Measurements from ENCODE around the gene N4BP2.
"Not testable (repeated sequence)": the region's sequence is repeated elsewhere in the genome, so short reads cannot be mapped to it uniquely, and the experiment has no call there.

N4BP2 gene

DNA sequence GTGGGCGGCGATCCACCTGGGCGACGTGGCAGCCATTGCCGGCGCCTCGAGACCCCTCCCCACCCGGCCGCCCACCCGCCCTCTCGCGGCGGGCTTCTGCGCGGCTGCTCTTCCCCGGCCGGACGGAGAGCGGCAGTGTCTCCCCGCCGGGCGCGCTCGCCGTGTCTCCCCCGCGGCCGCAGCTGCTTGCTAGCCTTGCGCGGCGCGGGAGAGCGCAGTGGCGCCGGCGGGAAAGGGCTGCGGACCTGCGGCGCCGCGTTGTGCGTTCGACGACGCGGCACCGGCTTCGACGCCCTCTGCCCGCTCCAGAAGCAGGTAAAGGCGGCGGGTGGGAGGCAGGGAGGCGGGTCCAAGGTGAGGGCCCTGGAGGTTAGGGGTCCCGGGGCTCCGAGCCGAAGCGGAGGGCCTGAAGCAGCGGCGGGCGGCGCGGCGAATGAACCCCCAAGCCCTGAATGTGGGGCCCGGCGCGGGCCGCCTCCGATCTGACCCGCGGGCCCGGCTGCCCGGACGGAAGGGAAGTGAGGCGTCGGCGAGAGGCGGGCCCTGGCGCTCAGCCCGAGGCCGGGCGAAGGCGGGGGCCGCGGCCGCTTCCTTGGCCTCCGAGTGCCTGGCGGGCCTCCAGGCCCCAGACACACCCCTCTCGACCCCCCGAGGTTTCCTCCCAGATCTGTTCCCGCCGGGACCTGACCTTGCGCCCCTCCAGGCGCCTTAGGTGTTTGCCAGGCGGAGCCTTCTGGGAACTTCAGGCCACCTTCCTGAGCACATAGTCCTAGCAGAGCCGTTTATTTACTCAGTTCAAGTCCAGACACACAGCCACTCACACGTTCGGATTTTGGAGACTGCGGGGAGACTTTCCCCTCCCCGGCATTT is at the start of gene N4BP2:
Gene N4BP2 (plus strand): TSS at position 135 of the 870 bp plus-strand sequence. CDS start 40,491 bp downstream, outside the sequence.
- DNase-seq: peak; percentile 55

DNA sequence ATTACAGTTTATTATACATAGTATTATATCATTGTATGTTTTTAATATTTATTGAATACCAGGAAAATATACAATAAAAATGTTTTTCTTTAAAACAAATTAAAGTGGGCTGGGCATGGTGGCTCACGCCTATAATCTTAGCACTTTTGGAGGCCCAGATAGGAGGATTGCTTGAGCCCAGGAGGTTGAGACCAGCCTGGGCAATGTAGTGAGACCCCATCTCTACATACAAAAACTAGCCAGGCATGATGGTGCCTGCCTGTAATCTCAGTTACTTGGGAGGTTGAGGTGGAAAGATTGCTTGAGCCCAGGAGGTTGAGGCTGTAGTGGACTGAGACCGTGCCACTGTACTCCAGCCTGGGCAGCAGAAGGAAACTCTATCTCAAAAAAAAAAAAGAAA is 40.6 kb upstream of the N4BP2 start:
- DNase-seq: no peak

DNA sequence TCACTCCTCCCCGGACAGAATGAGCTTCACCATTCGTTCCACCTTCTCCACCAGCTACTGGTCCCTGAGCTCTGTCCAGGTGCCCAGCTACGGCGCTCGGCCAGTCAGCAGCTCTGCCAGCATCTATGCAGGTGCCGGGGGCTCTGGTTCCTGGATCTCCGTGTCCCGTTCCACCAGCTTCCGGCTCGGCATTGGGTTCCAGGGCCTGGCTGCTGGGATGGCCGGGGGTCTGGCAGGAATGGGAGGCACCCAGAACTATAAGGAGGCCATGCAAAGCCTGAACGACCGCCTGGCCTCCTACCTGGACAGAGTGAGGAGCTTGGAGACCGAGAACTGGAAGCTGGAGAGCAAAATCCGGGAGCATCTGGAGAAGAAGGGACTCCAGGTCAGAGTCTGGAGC is 36.4 kb upstream of the N4BP2 start:
- no peak for DNase-seq

DNA sequence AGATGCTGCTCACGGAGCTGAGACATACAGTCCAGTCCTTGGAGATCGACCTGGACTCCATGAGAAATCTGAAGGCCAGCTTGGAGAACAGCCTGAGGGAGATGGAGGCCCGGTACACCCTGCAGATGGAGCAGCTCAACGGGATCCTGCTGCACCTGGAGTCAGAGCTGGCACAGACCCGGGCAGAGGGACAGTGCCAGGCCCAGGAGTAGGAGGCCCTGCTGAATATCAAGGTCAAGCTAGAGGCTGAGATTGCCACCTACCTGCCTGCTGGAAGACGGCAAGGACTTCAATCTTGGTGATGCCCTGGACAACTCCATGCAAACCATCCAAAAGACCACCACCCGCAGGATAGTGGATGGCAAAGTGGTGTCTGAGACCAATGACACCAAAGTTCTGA is 35.5 kb upstream of the N4BP2 start:
- not testable (repeated sequence) for DNase-seq

DNA sequence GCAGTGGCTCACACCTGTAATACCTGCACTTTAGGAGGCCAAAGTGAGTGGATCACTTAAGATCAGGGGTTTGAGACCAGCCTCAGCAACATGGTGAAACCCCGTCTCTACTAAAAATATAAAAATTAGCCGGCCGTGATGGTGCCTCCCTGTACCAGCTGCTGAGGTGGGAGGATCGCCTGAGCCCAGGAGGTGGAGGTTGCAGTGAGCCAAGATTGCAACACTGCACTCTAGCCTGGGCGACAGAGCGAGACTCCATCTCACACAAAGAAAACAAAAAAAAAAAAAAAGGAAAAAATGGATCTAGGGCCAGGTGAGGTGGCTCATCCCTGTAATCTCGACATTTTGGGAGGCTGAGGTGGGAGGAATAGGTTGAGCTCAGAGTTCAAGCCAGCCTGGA is 32.6 kb upstream of the N4BP2 start:
- not testable (repeated sequence) for DNase-seq

DNA sequence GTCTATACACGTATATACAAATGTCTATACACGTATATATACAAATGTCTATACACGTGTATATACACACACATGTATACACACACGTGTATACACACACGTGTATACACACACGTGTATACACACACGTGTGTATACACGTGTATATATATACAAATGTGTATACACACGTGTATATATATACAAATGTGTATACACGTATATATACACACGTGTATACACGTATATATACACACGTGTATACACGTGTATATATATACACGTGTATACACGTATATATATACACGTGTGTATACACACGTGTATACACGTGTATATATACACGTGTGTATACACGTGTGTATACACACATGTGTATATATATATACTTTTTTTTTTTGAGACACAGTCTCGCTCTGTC is 23.9 kb upstream of the N4BP2 start:
- DNase-seq: no peak

DNA sequence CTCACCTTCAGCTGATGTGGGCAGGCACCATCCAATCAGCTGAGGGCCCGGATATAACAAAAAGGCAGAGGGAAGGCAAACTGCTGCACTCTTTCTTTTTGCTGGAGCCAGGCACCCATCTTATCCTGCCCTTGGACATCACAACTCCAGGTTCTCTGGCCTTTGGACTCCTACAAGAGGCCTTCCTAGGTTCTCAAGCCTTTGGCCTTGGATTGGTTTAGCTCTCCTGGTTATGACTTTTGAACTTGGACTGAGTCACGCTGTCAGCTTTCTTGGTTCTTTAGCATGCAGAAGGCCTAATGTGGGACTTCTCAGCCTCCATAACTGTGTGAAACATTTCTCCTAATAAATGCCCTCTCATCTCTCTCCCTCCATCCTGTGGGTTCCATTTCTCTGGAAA is 23.0 kb upstream of the N4BP2 start:
- DNase-seq: no peak

DNA sequence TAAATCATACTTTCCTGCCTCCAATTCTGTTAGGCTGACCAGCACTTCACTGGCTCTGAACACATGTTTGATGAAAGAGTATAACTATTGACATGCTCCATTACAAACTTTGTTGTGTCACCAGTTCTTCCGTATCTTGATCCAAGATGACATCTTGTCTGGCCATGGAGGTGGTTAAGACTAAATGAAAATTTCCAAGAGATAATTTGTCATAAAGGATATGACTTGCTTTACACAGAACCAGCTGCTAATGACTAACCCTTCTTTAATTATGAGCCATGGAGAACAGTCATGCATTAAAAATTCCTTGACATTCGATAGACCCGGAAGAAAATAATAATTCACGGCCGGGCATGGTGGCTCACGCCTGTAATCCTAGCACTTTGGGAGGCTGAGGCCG is 17.7 kb upstream of the N4BP2 start:
- DNase-seq: no peak

DNA sequence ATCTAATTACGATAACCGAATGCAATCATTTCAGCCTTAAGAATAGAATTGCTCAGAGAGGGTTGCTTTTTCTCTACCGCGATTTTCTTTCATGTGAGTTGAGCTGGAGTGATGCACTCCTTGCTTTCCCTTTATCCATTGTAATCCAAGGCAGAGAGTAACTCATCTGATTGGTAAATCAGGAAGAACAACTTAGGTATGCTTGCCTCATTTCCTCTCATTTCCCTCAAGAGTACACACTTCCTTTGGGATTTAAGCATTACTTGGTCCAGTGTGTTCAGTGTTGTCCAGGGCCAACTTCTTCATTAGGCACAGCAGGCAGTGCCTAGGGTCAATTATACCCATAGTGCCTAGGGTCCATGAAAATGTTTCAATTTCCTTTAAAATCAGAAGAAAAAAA is 15.7 kb upstream of the N4BP2 start:
- DNase-seq: no peak

DNA sequence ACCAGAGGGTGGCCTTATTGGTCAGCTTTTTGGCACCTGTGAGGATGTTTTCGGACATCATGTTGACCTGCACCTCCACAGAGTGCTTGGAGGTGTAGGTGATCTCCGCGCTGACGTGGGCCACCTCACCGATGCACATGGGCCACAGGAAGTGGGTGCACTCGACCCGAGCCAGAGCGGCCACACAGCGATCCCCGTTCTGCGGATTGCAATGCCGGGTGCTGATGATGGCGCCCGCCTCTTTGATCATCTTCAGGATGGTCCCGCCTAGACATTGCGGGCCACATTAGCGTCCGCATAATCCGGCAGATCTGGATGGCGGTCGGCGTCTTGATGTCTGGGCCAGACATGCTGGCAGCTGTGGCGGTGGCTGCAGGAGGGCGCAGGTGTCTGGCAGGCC is 12.9 kb upstream of the N4BP2 start:
- DNase-seq: no peak

DNA sequence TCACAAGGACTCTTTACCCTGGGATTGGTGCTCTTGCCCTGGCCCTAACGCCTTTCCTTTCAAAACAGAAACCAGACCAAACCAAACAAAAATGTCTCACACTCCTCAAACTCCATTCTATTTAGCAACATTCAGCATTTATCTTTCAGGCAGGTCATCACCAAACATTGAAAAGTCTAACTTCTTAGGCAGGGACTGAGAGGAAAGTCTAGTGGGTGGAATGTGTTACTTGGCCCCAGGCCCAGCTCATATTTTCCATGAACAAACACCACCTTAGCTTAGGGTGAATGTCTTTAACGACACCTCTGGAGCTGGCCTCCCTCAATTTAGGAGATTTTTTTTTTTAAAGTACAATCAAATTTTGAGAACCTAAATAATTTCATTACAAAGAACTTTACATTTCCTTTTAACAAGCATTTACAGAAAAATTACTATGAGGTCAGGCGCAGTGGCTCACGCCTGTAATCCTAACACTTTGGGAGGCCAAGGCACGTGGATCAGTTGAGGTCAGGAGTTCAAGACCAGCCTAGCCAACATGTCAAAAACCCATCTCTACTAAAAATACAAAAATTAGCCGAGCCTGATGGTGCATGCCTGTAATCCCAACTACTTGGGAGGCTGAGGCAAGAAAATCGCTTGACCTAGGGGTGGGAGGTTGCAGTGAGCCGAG is 10.2 kb upstream of the N4BP2 start:
- DNase-seq: no peak

DNA sequence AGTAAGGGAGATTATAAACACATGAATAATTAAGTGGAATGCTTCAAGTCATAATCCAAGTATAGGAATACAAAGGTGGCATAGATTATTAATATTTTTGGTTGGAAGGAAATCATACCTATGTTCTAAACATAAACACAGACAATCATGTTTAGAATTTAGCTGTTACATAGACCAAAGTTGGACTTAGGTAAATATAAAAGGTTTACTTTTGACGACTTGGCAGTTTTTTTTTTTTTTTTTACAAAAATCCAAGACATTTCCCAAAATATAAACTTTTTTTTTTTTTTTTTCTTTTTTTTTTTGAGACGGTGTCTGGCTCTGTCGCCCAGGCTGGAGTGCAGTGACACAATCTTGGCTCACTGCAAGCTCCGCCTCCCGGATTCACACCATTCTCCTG is 3.5 kb upstream of the N4BP2 start:
- no peak for DNase-seq

DNA sequence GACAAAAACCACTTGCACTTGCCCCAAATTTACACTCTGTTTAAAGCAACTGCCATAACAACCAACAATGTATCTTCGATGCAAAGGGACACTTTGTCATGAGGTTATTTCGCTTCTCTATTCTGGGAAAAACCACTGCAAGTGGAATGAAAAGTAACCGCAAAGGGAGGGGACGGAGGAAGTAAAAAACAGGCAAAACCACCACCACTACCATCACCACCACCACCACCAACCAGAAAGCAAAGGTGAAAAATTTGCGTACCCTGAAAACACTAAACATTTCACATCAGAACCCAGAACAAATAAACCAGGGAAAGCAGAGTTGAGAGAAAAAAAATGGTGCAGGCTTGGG is 1.2 kb upstream of the N4BP2 start:
- no peak for DNase-seq

DNA sequence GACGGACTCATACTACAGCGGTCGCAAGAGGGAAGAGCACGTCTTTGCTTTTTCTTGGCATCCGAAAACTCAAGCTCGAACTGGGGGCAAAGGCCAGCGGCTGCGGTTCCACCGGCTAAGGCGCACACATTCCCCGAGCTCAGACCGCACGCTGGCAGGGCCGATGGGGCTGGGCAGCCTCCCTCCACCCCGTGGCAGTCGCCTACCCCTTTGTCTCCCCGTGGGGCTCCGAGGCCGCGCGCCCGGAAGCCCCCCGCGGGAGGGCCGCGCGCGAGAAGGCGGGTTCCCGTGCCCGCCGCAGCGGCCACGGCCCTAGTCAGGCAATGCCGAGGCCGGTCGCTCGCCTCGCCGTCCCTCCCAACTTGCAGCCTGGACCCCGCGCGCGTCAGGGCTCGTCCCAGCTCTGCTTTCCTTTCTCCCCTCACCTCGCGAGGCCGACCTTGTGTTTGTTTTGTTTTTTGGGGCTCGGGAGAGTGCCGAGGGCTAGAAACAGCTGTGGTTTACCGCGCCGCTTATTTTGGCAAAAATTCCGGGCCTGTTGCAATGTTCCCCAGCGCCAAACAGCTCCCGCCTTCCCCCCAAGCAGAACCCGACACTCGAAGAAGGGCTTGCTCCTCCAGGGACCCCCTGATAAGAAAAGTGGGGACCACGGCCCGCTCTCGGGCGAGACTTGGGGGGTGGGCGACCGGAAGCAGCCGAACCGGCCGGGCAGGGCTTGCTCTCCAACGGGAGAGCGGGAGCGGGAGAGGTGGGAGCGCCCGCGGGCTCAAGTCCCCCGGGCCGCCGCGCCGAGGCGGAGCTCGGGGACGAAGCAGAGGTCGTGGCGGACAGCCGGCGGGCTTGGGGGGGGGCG is 561 bp upstream of the N4BP2 start:
- peak; percentile 55 for DNase-seq

DNA sequence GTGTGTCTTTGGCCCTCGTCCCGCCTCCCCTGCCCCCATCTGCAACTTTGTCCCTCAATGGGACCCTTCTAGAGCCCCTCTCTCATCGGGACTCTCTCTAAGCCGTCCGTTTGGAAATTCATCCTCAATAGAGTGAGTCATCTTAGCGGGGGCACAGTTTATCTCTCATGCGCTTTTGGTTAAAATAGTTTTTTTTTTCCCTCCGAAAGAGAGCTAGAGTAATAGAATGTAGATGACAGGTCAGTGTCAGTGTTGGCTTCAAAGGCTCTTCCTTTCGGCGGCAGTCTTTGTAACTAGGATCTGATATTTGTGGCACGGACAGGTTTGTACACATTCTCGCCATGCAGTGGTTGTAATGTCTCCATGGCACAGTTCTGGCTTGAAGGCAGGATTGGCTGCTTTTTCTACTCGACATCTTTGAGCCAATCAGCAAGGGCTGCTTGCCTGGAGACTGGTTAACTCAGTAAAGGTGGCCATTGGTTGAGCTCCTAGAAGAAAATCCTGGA is 989 bp downstream of the N4BP2 start:
- peak; percentile 71 for DNase-seq

DNA sequence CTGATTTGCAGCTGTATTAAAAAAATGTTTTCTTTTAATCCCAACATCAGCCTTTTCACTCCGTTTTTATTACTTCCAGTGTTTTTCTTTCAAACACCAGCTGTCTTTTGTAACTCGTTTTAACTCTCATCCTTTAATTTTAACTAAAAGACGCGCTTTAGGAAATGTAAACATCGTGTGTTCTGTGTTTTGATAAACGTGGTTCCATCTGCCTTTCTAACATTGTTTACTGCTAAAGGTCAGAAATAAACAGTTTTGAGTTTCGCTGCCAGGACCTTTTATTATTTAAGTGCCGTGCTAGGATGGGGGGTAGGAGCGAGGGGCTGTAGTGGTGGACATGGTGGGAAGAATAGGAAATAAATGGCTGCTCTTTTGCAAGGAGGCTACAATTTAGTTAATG is 1.5 kb downstream of the N4BP2 start:
- no peak for DNase-seq

DNA sequence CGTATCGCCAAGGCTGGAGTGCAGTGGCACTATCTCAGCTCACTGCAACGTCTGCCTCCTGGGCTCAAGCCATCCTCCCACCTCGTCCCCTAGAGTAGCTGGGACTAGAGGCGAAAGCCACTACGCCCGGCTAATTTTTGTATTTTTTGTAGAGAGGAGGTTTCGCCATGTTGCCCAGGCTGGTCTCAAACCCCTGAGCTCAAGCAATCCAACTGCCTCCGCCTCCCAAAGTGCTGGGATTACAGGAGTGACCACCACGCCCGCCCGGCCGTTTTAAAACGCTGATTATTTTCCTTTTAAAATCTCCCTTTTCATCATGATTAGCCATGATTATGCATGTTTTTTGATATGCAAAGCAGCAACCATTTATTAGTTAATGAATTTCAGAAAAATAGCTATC is 2.2 kb downstream of the N4BP2 start:
- no peak for DNase-seq

DNA sequence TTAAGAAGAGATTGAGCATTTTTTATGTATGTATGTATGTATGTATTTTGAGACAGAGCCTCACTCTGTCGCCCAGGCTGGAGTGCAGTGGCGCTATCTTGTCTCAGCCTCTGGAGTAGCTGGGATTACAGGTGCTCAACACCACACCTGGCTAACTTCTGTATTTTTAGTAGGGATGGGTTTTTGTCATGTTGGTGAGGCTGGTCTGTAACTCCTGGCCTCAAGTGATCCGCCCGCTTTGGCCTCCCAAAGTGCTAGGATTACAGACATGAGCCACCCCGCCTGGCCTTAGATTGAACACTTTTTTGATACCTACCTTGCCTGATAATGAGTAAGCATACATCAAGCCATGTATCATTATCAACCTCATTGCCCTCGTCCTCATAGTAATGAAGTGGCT is 2.7 kb downstream of the N4BP2 start:
- no peak for DNase-seq

DNA sequence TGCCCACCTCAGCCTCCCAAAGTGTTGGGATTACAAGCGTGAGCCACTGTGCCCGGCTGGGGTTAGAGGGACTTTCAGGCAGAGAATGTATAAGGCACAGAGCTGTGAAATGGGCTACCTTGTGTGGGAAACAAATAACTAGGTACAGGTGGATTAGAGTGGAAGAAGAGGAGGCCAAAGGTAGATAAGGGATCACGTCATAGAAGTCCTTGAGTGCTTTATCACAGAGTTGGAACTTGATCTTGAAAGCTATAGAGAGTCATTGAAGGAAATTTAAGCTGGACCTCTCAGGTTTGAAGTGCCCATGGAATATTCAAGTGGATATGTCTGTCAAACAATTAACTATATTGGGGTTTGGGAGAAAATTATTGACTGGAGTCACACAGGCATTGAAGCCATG is 8.4 kb downstream of the N4BP2 start:
- DNase-seq: no peak

DNA sequence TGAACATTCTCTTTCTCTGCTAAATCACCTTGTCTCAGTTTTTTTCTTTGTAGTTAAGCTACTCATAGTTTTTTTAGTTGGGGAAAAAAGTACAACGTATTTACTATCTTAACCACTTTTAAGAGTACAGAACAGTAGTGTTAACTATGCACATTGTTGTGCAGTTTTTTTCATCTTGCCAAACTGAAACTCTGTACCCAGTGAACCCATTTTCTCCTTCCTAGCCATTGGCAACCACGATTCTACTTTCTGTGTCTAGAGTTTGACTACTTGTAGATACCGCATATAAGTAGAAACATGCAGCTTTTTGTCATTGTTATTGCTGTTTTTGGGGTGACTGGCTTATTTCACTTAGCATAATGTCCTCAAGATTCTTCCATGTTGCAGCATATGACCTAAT is 10.0 kb downstream of the N4BP2 start:
- no peak for DNase-seq

DNA sequence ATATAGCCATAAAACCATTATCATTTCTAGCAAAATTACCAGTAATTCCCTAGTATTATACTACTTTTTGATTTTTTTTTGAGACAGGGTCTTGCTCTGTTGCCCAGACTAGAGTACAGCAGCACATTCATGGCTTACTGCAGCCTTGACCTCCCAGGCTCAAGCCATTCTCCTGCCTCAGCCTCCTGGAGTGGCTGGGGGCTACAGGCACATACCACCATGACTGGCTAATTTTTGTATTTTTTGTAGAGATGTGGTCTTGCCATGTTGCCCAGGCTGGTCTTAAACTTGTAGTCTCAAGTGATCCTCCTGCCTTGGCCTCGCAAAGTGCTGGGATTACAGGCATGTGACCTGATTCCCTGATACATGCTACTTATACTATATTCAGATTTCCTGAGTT is 13.7 kb downstream of the N4BP2 start:
- DNase-seq: no peak

DNA sequence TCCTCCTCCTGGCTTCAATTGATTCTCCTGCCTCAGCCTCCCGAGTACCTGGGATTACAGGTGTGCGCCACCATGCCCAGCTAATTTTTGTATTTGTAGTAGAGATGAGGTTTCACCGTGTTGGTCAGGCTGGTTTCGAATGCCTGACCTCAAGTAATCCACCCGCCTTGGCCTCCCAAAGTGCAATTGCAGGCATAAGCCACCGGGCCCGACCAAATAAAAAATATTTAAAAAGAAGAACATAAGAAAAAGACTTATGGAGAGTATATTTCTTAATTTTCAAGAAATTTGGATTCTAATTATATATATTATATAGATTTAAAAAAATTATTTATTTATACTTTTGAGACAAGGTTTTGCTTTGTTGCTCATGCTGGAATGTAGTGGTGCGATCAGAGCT is 29.8 kb downstream of the N4BP2 start:
- DNase-seq: no peak

DNA sequence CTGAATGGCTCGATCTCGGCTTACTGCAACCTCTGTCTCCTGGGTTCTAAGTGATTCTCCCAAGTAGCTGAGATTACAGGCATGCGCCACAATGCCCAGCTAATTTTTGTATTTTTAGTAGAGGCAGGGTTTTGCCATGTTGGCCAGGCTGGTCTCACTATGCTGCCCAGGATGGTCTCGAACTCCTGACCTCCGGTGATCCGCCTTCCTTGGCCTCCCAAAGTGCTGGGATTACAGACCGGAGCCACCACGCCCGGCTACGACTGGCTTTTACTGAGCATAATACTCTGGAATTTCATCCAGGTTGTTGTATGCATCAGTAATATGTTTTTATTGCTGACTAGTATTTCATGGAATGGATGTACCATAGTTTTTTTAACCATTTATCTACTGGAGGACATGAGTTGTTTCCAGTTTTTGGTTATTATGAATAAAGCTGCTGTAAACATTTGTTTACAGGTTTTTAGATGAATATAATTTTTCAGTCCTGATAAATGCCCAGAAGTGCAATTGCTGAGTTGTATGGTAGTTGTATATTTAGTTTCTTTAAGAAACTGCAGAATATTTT is 31.2 kb downstream of the N4BP2 start:
- DNase-seq: no peak

All from NCI-H510A (cell line).